HG02870 (cell line): ENCODE data around the gene BACH2.

Source experiments
- ATAC-seq: cut with Tn5 transposase; IDR thresholded peaks from one replicate; pipeline ENCODE4 v1.9.1; 2021; ENCODE audit warnings: mild to moderate bottlenecking, moderate library complexity; ENCODE audit not compliant: unreplicated experiment

The BACH2 gene

GRCh38 chr6:90303039-90303438 lies 6.4 kb upstream of the BACH2 start:
- ATAC-seq: no peak

DNA sequence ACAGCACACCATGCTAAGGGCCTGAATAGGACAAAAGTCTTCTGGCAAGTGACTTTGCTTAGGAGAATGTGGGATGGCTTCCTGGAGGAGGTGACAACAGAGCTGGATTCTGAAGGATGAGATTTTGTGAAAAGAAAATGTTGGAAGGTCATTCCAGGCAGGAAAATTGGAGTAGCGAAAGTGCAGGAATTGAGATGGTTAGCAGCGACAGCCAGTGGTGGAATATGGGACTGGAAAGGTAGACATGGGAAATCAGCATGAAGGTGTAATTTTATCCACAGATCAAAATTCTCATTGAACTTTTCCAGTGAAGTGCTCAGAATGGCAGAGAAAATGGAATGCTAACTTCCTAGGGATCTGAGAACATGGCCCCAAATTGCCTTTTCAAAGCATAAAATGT lies 5.7 kb upstream of the BACH2 start:
- no peak for ATAC-seq

DNA sequence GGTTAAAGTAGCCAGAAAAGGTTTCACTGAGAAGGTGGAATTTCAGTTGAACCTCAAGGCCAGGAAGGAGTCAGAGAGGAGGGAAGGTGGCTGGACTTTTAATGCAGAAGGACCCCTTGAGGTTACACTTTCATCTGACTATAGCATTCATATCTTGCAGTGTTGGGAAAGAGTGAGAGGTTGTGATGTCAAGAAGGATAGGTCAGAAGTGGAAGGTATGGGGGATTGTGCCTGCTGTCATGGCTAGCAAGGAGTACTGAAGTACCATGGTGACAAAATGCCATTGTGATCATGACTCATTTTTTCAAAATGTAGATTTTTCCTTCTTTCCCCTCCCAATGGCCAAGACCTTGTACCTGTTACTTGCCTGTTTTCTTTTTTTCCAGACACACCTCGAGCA lies 5.2 kb upstream of the BACH2 start:
- no peak for ATAC-seq

DNA sequence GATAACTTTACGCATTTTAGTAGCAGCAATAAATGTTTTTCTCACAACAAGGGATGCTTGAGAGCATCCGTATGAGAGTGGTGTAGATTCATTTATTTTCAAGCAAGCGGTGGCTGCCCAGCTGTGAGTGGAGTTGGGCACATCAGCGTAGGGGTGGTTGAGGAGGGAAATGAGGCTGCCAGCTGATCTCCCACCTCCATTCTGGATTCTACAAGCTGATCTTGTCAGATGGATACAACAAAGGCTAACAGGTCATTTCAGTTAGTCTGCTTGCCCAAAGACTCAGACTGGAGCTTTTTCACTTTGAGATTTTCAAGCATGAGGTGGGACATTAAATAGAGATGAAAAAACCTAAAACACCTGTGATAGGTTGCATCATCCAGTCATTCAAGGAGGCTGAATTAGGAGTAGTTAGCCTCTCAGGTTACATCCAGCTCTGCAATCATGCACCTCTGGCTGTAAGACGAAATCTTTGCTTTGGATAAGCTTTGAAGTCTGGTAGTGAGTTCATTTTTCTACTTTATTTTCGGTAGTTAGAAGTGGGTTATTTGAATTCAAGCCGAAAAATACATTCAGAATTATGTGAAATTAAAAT lies 1.9 kb upstream of the BACH2 start:
- no peak for ATAC-seq

DNA sequence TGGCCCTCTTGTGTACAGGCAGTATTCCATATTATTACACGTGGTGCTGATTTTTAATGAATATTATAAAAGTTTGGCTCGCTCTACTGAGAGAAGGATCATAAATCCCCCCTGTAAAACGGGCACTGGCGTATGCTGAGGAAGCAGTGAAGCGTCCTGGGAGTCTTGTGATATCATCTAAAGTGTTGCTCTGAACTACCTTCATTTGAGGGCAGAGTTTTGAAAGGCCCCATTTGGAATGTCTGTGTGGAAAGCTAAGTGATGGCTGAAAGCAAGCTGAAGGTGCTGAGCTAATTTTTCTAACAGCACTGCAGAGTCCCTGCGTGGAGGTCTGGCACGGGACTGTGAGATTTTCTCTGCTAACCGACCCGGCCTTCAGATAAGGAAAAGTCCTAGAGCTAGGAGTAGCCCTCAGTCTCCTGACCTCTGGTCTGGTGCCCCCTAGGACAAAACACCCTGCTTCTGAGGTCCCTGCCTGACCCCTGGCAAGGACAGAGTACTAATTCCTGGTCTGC lies 1.3 kb upstream of the BACH2 start:
- ATAC-seq: no peak

GRCh38 chr6:90297115-90297866 lies 648 bp upstream of the BACH2 start:
- no peak for ATAC-seq

GRCh38 chr6:90295854-90296340 lies 746 bp downstream of the BACH2 start:
- ATAC-seq: peak; percentile 37

DNA sequence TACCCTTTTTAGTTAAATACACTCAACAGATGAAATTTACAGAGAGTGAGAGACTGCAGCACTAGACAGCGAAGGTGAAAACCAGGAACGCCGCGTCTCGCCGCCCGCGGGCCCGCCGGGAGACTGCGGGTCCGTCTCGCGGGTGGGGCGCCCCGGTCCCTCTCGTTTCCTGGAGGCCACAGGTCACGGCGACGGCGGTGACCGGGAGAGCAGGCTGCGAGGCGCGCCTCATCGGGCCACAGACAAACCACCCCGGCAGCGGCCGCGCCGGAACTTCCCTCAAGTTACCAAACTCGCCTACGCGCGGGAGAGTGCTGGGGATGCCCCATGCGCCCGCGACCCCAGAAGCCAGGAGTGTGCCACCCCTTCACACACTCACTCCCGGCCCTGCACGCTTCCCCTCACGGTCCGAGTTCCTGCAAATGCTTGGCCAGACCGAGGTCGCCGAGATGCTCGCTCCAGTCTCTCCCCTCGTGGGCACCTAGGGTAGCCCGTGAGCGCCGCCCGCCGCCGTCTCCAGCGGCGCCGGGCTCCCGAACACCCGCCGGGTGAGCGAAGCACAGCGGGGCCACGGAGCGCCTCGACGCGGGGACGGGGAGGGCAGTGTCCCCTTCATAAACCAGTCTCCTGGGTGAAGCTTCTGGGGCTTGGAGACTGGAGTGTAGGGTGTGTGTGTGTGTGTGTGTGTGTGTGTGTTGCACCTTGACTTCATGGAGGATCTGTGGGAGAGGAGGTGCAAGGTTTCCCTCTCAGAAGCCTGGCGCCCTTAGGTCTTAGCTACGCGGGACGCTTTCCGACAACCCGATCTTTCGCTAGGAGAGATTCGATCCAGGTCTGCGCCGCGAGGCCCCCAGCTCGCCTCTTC lies 1.4 kb downstream of the BACH2 start:
- ATAC-seq: no peak

GRCh38 chr6:90294614-90294988 lies 2.0 kb downstream of the BACH2 start:
- ATAC-seq: no peak

GRCh38 chr6:90294008-90294511 lies 2.6 kb downstream of the BACH2 start:
- no peak for ATAC-seq

GRCh38 chr6:90293319-90293953 lies 3.2 kb downstream of the BACH2 start:
- ATAC-seq: no peak

DNA sequence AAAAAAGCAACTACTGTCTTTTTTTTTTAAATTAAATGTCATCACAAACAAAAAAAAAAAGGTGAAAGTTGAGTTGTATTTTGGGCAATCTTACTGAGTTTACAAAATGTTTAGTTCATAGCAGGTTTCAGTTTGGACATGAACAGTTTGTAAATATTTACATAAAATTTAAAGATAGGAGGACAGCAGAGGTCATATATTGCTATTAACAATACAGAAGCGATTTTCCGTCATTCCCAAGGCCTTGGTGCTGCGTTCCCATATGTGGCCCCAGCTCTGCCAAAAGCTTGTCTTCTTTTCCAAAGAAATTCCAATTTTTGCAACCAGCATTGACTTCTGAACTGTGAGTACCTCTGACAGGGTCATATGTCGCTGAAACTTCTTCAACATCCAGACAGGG lies 5.1 kb downstream of the BACH2 start:
- no peak for ATAC-seq

DNA sequence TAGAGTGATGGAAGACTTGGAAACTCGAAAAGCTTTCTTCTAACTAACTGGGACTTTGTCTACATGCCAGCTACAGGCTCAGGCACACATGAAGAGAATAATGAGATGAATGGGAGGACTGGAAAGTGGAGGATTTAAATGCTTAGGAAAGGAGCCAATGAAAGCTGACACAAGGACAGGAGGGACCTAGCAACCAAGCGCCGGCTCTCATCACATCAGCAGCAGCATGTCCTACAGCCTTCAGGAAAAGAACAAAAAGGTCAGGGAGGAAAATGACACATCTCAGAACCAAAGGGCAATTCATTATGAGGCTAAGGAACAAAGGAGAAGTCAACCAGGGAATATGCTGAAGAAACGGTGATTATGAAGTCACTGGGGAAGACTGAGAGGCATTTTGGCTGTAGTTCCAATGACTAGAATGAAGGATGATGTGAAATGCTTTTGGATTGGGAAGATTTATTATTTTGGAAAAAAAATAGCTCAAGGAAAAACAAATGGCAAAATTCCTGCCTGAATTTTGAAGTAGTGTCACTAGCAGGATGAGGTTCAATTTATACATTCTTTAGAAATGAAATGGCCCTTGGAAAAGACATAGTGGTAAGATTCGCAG lies 5.7 kb downstream of the BACH2 start:
- ATAC-seq: no peak

GRCh38 chr6:90289902-90290301 lies 6.7 kb downstream of the BACH2 start:
- ATAC-seq: no peak

- no peak for ATAC-seq
These were observed 8.2 kb downstream of the BACH2 start for GRCh38 chr6:90288404-90288803.

DNA sequence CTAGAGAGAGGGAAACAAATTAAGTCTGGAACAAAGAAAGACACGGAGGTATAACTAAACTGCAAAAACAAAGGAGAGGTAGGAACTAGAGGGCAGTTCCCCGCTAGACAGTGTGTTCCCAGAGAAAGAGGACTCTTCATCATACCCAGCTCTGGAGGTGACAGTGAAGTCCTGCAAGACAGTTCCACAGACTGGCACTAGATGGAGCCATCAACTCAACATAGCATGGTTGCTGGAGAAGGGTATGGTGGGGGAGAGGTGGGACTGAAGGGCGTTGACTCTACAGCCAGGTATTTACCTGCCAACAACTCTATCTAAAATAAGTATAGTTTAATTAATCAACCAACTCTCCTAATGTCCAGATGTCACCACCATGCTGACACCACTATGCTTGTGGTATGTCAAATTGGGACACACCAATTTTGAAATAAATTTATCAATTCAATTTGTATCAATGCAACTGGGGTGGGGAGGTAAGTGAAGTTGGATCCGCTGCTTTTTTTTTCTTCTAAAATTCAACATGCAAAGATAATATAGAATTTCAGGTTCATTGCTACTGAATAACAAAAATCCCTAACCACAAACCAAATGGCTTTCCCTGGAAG lies 9.7 kb downstream of the BACH2 start:
- ATAC-seq: no peak

DNA sequence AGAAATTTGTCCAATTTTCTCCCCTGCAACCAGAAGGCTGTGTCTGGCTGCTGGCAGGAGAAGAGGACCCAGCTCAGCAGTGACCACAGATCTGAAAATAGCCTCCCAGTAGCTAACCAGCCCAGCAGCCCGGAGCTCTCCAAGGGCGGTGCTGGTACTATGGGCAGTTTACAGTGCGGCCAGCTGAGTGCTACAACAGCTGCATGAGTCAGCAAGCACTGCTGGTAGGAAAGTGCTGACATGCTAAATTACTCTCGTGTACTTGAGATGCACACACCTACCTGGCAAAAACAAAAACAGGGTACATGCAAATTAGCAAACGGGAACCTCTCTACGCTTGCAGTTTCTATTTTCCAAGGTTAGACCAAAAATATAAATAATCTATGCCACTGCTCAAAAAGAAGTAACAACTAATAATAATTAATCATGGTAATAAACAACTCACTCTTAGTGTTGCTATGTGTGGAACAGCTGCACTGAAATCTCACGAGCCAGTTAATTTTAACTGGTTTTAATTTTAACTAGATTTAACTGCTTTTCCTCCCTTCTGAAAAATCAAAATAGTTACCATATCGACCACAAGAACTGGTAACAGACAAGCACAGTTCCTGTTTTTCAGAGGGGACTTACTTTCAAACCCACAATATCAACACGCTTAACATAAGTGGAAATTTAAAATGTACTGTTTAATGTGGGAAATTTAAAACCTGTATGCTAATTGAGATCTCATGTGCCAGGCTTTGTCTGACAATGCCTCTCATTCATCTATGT lies 10.8 kb downstream of the BACH2 start:
- peak; percentile 43 for ATAC-seq

DNA sequence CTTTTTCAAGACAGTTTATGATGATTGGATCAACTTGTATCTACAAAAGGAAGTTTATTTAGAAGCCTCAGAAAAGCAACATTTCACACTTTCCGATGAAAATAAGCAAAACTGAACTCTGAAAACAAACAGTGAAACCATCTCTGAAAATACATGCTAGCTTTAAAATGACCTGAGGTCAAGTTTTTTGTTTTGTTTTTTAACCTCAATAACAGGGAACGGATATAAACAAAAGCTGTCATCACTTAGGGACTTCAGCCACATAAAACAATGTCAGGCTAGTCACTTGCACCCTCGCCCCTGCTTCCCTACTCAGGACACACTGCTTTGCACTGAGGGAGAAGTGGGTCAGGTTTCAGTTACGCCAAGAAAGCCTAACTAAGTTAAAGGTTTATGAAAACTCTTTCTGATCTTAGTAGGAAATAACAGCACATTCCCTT lies 11.6 kb downstream of the BACH2 start:
- ATAC-seq: peak; percentile 31
